ENCODE results near the gene GDI1. TPM values are rescaled to one million over a fixed set of nuclear protein-coding genes. Genes with fewer than 3 reads are reported as not detected.

The GDI1 gene
- total and polyA plus RNA-seq, 2 experiments from 2014 or later: 48.5 to 95.9 TPM

GRCh38 chrX:154439841-154440240 lies 2.9 kb downstream of the GDI1 start (continued):
- no peak for TF ChIP-seq ZNF331 (CRISPR knock-in tag; IDR thresholded peaks at IDR 0.05; ENCODE audit: low read depth)
- no peak for TF ChIP-seq STAT1 (IDR thresholded peaks at IDR 0.05; ENCODE audit: unreplicated experiment)
- no peak for TF ChIP-seq EZH2 (IDR thresholded peaks at IDR 0.05; ENCODE audit: low read depth, unreplicated experiment)
- TF ChIP-seq POLR2AphosphoS5 (IDR thresholded peaks at IDR 0.05; ENCODE audit: low read depth): no peak
- TF ChIP-seq EZH2phosphoT487 (IDR thresholded peaks at IDR 0.05; ENCODE audit: unreplicated experiment): no peak

GRCh38 chrX:154440623-154441357 lies 3.8 kb downstream of the GDI1 start:
- H3K27ac ChIP-seq (ENCODE audit: low read depth): no peak overlapping the region
- H3K27me3 ChIP-seq (ENCODE audit: insufficient read depth): no peaks in the 10 kb centered on the region
- H3K4me3 ChIP-seq: no peak overlapping the region
- no peaks in the 10 kb centered on the region for H3K9me2 ChIP-seq (ENCODE audit: insufficient read depth)
- 0 out of 2 replicates have a peak, but pooled peaks cover 3% of the 10 kb centered on the region for H3K4me1 ChIP-seq (ENCODE audit: insufficient read depth)
- no peaks in the 10 kb centered on the region for H3K36me3 ChIP-seq (ENCODE audit: insufficient read depth)
- Mint-ChIP-seq H3K4me3 (no peak overlapping the region), H3K4me1 (peaks cover 13% of the 10 kb centered on the region), H3K9me3 (no peaks in the 10 kb centered on the region), H3K36me3 (ENCODE audit: low read depth) (peaks cover 20% of the 10 kb centered on the region; the same call in 2 of the 3 replicates), H3K27ac (no peak overlapping the region), H3K27me3 (ENCODE audit: insufficient read depth, low read depth, poor library complexity) (peaks cover 7% of the 10 kb centered on the region)
- H3K79me2 ChIP-seq (replicated peaks; ENCODE audit: insufficient read depth): peaks cover 13% of the 10 kb centered on the region
- no peak overlapping the region for H2AFZ ChIP-seq
- ATAC-seq (no peak), DNase-seq (ENCODE audit: low spot score) (no peak)
- no peak overlapping the region for H3K4me2 ChIP-seq
- H3F3A ChIP-seq (replicated peaks; ENCODE audit: low read depth): no peaks in the 10 kb centered on the region
- H4K20me1 ChIP-seq (replicated peaks; ENCODE audit: insufficient read depth): no peaks in the 10 kb centered on the region
- no peak for TF ChIP-seq EZH2 (IDR thresholded peaks at IDR 0.05; ENCODE audit: low read depth, unreplicated experiment)
- no peak for TF ChIP-seq EZH2phosphoT487 (IDR thresholded peaks at IDR 0.05; ENCODE audit: unreplicated experiment)

- Histone ChIP-seq H3K4me3 (no peak overlapping the region), H3K27ac (ENCODE audit: low read depth) (no peak overlapping the region), H3K4me2 (no peak overlapping the region), H3K36me3 (ENCODE audit: insufficient read depth) (no peaks in the 10 kb centered on the region), H4K20me1 (replicated peaks; ENCODE audit: insufficient read depth) (no peaks in the 10 kb centered on the region), H3K79me2 (replicated peaks; ENCODE audit: insufficient read depth) (peaks cover 13% of the 10 kb centered on the region), H2AFZ (no peak overlapping the region), H3K4me1 (ENCODE audit: insufficient read depth) (0 out of 2 replicates have a peak, but pooled peaks cover 3% of the 10 kb centered on the region), H3K27me3 (ENCODE audit: insufficient read depth) (no peaks in the 10 kb centered on the region), H3K9me2 (ENCODE audit: insufficient read depth) (no peaks in the 10 kb centered on the region), H3F3A (replicated peaks; ENCODE audit: low read depth) (no peaks in the 10 kb centered on the region)
- DNase-seq (ENCODE audit: low spot score) (no peak), ATAC-seq (no peak)
- H3K36me3 Mint-ChIP-seq (ENCODE audit: low read depth): peaks cover 16% of the 10 kb centered on the region; the same call in 2 of the 3 replicates
- no peak overlapping the region for H3K4me3 Mint-ChIP-seq
- peaks cover 7% of the 10 kb centered on the region for H3K27me3 Mint-ChIP-seq (ENCODE audit: insufficient read depth, low read depth, poor library complexity)
- no peak overlapping the region for H3K27ac Mint-ChIP-seq
- no peaks in the 10 kb centered on the region for H3K9me3 Mint-ChIP-seq
- H3K4me1 Mint-ChIP-seq: peaks cover 8% of the 10 kb centered on the region
- TF ChIP-seq ZNF114 (CRISPR knock-in tag; IDR thresholded peaks at IDR 0.05): no peak
- TF ChIP-seq STAT1 (IDR thresholded peaks at IDR 0.05; ENCODE audit: unreplicated experiment): no peak
- TF ChIP-seq NANOG (IDR thresholded peaks at IDR 0.05; ENCODE audit: borderline replicate concordance): no peak
- no peak for TF ChIP-seq CTCF (conservative IDR thresholded peaks at IDR 0.05; ENCODE audit: low read depth in 2 of 2)
- TF ChIP-seq ETS1 (IDR thresholded peaks at IDR 0.05): no peak
- TF ChIP-seq CREB1 (CRISPR knock-in tag; IDR thresholded peaks at IDR 0.05; ENCODE audit: low read depth): no peak
- no peak for TF ChIP-seq EZH2 (IDR thresholded peaks at IDR 0.05; ENCODE audit: low read depth, unreplicated experiment)
- no peak for TF ChIP-seq JUNB (IDR thresholded peaks at IDR 0.05; ENCODE audit: unreplicated experiment)
Measured at GRCh38 chrX:154441564-154441963, 4.6 kb downstream of the GDI1 start.
